ENCODE measurements around the gene PLAAT2.
"Not testable (repeated sequence)": the region's sequence is repeated elsewhere in the genome, so short reads cannot be mapped to it uniquely, and the experiment has no call there.

The PLAAT2 gene

GRCh38 chr11:63563201-63564055 is at the start of gene PLAAT2:
Gene PLAAT2 (minus strand): TSS chr11:63563379. CDS start chr11:63563324, 55 bp downstream.
- no peak for DNase-seq (ENCODE audit: low read depth)

DNA sequence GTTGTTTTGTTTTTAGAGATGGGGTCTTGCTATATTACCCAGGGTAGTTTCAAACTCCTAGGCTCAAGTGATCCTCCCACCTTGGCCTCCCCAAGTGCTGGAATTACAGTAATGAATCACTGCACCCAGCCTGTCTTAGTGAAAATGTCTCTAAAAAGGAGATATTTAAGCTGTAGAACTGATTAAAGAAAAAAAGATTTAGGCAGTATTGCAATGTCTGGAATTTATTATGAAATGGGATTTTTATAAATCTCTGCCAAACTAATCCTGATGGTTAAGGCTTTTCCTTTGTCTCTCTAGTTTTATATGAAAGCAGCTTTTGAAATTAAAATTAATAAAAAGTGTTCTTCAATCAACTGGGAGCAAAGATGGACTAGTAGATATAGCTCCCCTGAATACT is 49.0 kb upstream of the PLAAT2 start:
- no peak for DNase-seq (ENCODE audit: low read depth)

GRCh38 chr11:63611395-63611747 is 48.2 kb upstream of the PLAAT2 start:
- no peak for DNase-seq (ENCODE audit: low read depth)

DNA sequence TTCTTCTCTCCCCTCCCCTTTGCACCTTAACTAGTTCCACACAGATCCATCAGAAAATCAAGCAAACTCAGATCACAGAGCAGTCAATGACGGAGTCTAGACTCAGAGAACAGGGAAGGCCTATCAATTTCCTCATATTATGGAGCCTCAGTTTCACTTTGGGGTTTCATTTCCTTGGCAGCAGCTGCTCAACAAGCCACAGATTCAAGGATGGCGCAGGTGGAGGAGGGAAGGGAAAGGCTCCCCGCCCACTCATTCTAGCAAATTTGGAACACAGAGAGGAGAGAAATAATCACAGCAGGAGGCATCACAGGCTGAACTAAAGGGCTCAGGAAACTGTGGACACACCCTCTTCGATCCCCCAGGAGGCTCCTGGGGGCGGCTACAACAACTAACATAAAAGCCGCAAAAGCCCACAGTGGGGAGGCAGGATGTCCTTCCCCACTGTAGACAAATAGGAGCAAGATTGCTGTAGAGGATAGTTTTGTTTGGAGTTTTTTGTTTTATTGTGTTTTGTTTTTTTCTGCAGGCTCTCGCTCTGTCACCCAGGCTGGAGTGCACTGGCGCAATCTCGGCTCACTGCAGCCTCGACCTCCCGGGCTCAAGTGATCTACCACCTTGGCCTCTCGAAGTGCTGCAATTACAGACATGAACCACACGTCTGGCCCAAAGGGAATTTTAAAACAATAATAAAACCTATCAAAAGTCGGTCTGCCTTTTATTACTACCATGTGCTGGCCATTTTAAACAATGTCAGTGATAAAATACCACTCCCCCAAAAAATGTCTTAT is 47.6 kb upstream of the PLAAT2 start:
- DNase-seq (ENCODE audit: low read depth): no peak

DNA sequence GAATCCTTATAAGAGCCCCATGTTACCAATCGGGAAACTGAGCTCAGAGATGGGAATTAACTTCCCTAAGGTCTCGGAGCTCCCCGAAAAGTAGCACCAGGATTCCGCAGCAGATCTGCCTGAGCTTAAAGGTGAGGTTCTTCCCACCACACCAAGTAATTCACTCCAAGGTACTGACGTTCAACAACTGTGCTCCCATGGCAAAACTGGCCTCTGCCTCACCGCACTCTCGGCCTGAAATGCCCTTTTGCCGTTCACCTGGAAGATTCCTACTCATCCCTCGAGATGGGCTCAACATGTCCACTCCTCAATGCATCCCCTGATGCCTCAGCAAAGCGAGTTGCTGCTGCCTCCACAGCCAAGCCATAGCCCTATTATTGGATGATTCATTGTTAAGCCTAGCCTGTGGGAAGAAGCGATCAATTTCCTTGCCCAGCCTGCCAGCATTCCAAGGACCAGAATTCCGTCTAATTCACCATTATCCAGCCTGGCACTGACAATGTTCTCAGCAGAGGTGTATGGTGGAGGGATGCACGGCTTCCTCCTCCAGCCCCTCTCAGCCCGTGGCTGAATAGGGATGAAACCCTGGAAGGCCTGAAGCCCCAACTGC is 46.9 kb upstream of the PLAAT2 start:
- DNase-seq (ENCODE audit: low read depth): no peak

GRCh38 chr11:63609536-63609935 is 46.4 kb upstream of the PLAAT2 start:
- DNase-seq (ENCODE audit: low read depth): no peak

DNA sequence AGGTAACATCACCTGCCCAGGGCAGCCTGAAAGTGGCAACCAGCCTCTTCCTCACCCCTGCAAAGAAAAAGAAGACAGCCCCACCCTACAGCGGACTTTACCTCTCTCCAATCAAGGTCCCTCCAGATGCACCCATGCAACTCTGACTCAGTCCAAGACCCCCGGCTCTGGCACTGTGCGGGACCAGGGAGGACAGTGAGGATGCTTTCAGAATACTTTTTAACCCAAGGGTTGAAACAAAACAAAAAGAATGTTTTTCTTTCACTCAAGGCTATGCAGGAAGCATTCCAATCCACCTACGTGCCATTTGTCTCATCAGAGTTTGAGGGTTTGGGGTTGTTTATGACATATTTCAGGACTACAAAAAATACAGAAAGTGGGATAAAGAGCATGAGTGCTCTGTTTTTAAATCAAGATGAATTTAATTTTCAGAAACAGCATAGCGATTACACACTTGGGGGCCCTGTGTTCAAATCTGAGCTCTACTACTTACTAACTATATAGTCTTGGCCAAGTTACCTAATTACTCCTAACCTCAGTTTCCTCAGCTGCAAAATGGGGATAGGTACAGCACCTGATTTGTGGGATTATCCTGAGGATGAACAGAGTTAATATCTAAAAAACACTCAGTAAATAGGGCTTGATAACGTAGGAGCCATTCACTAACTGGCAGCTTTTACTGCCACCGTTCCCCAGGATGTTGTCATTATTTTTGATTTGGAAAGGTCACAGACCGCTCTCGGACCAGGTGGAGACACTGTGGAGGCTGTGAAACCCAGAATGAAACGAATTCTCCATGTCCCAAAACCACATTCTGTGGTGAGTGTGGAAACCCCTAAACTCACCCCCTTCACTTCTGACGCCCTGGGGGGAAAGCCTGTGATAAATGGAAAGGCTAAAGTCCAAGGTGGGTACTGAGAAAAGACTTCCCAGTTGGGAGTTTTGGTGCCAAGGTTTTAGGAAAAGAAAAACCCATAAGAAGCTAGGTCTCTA is 45.5 kb upstream of the PLAAT2 start:
- DNase-seq (ENCODE audit: low read depth): no peak

DNA sequence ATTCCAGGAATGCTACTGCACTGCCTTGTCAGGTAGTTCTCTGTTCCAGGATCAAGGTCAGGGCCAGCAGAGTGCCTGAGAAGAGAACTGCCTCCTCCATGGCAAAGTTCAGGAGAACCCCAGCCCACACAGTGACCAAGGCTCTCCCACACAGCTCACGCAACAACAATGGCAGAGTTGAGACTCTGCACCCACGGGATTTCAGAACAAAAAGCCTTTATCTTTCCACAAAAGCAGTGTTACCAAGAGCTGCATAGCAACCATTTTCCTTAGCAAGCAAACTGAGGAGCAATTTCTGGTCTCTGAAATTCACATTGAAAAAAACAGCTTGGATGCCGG is 40.0 kb upstream of the PLAAT2 start:
- DNase-seq (ENCODE audit: low read depth): no peak

DNA sequence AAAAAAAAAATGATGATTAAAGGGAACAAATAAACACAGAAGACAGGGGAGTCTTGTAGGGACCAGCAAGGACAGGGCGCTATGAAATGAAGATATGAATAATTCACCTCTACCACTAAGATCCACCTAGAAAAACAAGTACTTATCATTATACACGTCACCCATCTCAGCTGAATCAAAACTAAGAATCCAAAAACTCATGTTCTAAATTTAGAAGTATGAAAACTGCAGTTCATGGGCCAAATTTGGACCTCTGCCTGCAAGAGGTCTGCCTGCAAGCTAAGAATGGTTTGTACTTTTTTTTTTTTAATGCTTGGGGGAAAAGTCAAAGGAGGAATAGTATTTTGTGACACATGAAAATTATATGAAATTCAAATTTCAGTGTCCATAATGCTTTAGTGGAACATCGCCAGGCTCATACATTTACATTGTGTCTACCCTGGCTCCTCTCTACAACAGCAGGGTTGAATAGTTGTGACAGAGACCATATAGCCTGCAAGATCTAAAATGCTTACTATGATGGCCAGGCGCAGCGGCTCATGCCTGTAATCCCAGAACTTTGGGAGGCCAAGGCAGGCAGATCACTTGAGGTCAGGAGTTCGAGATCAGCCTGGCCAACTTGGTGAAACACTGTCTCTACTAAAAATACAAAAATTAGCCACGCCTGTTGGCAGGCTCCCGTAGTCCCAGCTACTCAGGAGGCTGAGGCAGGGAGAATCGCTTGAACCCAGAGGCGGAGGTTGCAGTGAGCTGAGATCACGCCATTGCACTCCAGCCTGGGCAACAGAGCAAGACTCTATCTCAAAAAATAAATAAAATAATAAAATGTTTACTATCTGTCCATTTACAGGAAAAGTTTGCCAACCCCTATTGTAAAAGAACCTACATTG is 39.4 kb upstream of the PLAAT2 start:
- DNase-seq (ENCODE audit: low read depth): not testable (repeated sequence)

DNA sequence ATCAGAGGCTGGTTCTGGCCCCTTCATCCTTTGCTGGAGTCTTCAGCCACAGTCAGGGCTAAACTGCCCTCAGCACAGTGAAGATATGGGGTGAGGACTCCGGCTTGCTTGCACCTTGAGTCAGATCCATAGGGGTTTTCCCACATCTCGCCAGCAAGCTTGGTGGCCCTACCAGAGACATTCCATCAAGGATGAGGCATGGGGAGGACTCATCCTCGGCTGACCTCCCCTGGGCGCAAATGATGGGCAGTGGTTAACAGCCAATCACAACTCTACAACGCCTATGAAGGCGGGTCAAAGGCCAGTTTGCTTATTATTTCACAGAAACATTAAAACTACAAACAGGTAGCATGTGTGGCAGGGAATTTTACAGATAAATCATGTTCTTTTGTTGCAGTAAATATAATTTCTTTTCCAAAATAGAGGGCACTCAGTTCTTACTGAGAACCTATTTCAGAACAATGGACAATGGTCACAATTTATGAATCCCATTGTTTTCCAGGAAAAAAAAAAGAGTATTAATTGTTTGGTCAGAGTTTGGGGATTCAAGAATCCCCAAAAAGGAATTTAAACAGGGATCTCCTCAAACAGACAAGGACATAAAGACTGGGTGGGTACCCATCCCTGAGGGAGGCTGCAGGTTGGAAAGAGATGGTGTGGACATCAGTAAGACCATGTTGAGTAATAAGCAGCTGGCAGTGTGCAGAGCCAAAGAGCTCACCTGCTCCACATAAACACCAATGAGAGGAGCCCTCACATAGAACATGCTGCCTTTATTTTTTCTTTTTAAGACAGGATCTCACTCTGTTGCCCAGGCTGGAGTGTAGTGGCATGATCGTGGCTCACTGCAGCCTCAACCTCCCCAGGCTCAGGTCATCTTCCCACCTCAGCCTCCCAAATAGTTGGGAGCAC is 36.3 kb upstream of the PLAAT2 start:
- DNase-seq (ENCODE audit: low read depth): no peak

GRCh38 chr11:63598556-63598955 is 35.4 kb upstream of the PLAAT2 start:
- DNase-seq (ENCODE audit: low read depth): no peak

DNA sequence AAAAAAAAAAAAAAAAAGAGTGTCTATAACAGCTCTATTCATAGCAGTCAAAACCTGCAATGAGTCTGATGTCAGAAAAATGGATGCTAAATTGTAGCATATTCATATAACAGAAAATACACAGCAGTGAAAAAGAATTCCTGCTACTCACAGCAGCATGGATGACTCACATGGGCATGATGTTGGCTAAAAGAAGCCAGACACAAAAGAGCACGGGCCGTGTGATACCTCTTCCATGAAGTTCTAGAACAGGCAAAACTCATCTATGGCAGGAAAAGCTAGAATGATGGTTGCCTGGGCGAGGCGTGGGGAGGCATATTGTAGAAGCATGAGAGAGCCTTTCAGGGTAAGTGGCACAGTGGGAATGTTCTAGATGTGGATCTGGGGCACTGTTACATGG is 32.1 kb upstream of the PLAAT2 start:
- no peak for DNase-seq (ENCODE audit: low read depth)

DNA sequence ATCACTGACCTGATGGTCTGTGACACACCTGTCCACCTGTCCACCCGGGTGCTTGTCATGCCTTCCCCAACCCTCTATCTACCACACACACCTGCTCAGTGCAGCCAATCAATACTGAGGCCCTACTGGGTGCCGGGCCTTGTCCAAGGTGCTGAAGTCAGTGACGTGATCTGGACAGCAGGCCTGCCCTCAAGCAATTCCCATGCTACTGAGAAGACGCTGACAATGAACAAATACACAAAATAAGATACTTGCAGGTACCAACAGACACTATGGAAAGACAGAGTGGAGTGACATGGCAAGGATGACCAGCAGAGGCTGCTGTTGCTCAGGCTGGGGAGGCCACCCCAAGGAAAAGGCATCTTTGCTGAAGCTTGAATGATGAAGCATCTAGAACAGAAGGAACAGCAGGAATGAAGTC is 29.8 kb upstream of the PLAAT2 start:
- no peak for DNase-seq (ENCODE audit: low read depth)

- no peak for DNase-seq (ENCODE audit: low read depth)
Observed at GRCh38 chr11:63590024-63590788, 27.0 kb upstream of the PLAAT2 start.

DNA sequence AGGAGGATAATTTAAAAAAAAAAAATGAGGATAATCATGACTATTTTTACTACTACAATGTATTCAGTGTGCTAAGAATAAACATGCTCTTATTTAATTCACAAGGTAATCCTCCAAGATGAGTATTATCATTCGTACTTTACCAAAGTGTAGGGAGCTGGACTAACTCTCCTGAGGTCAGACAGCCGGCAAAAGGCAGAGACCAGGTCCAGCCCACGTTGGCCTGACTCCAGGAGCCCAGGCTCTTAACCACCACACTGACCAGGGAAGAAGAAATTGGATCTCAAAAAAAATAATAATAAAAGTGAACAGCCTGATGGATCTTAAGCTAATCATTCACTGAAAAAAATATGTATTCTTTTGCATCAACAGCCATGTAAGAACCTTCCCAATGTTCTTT is 25.8 kb upstream of the PLAAT2 start:
- DNase-seq (ENCODE audit: low read depth): no peak

- DNase-seq (ENCODE audit: low read depth): no peak
Observed at GRCh38 chr11:63586451-63587166, 23.4 kb upstream of the PLAAT2 start.

- DNase-seq (ENCODE audit: low read depth): no peak
Observed at GRCh38 chr11:63583357-63583677, 20.1 kb upstream of the PLAAT2 start.

DNA sequence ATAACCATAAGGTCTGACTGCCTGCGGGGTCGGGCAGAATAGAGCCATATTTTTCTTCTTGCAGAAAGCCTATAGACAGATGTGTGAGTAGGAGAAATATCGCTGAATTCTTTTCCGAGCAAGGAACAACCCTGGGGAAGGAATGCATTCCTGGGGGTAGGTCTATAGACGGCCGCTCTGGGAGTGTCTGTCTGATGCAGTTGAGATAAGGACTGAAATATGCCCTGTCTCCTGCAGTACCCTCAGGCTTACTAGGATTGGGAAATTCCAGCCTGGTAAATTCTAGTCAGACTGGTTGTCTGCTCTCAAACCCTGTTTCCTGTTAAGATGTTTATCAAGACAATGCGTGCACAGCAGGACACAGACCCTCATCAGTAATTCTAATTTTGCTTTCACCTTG is 18.0 kb upstream of the PLAAT2 start:
- DNase-seq (ENCODE audit: low read depth): not testable (repeated sequence)

Measured in activated T-cell treated with anti-CD3 and anti-CD28 coated beads for 24 hours (primary cell).